Smooth muscle cell (in vitro differentiated cells): ENCODE measurements around the gene OPHN1. TPM values are rescaled to one million over a fixed set of nuclear protein-coding genes. Genes with fewer than 3 reads are reported as not detected.

Source experiments
- DNase-seq: peaks from one replicate; lab custom pipeline; 2025; ENCODE audit not compliant: unreplicated experiment; lab: John Stamatoyannopoulos, UW
- H2AFZ ChIP-seq: fragments of 200-600 bp; sonication (generic); 2 replicates; pipeline ENCODE4 v1.6.0; 2016; ENCODE audit warnings: antibody characterized with exemption, low read depth, mild to moderate bottlenecking
- H3F3A ChIP-seq: fragments of 200-600 bp; sonication (generic); 2 replicates; pipeline ENCODE4 v1.6.0; 2017; ENCODE audit warnings: antibody characterized with exemption, low read depth
- H3K27ac ChIP-seq: fragments of 200-600 bp; sonication (generic); 2 replicates; pipeline ENCODE4 v1.5.1; 2016; ENCODE audit warnings: low read depth, mild to moderate bottlenecking
- H3K27me3 ChIP-seq: fragments of 200-600 bp; sonication (generic); 2 replicates; pipeline ENCODE4 v1.6.1; 2016; ENCODE audit warnings: low read depth, mild to moderate bottlenecking
- H3K36me3 ChIP-seq: fragments of 200-600 bp; sonication (generic); 2 replicates; pipeline ENCODE4 v1.5.1; 2016; ENCODE audit warnings: low read depth
- H3K4me1 ChIP-seq: fragments of 200-600 bp; sonication (generic); 2 replicates; pipeline ENCODE4 v1.5.1; 2016; ENCODE audit warnings: low read depth
- H3K4me2 ChIP-seq: fragments of 200-600 bp; sonication (generic); 2 replicates; pipeline ENCODE4 v1.6.0; 2016; ENCODE audit warnings: mild to moderate bottlenecking
- H3K4me3 ChIP-seq: fragments of 200-600 bp; sonication (generic); 2 replicates; pipeline ENCODE4 v1.5.1; 2016; ENCODE audit warnings: mild to moderate bottlenecking
- H3K79me2 ChIP-seq: fragments of 200-600 bp; sonication (generic); 2 replicates; pipeline ENCODE4 v1.6.0; 2016; ENCODE audit warnings: low read depth, mild to moderate bottlenecking
- H3K9ac ChIP-seq: fragments of 200-600 bp; sonication (generic); 2 replicates; pipeline ENCODE4 v1.6.0; 2016; ENCODE audit warnings: low read depth
- H3K9me3 ChIP-seq: fragments of 200-600 bp; sonication (generic); replicated peaks from 2 replicates; pipeline ENCODE4 v1.5.1; 2016; ENCODE audit warnings: low read depth
- H4K20me1 ChIP-seq: fragments of 200-600 bp; sonication (generic); 2 replicates; pipeline ENCODE4 v1.6.0; 2016; ENCODE audit warnings: low read depth
- WGBS: methylation state at CpG from one replicate; pipeline ENCODE4 v1.1.7; 2016; ENCODE audit warnings: low lambda C conversion rate; 5-methylcytosine and 5-hydroxymethylcytosine counted together
- polyA plus RNA-seq: library from polyadenylated mRNA; unstranded; fragments of >200 nt; fragmentation: Nextera tagmentation; extraction: Ambion mirVana; gene quantifications from 2 replicates; pipeline ENCODE4 v1.2.1, GENCODE V29; 2016
- total RNA-seq: library from RNA; depleted of rRNA; stranded (reverse); fragments of >200 nt; gene quantifications from 2 replicates; pipeline ENCODE4 v1.2.3, GENCODE V29; 2014
- TF ChIP-seq, protein P1 (sequence below): fragments of 200-600 bp; sonication (generic); IDR thresholded peaks from 2 replicates; pipeline ENCODE4 v1.5.1; 2017; ENCODE audit warnings: borderline replicate concordance, mild to moderate bottlenecking, antibody characterized with exemption; ENCODE audit not compliant: insufficient read depth, poor library complexity, severe bottlenecking

The OPHN1 gene
- total and polyA plus RNA-seq, 2 experiments from 2014 or later: 1.1 to 2.3 TPM

GRCh38 chrX:68204521-68205038, 228.7 kb downstream of the OPHN1 start:
- Histone ChIP-seq H4K20me1 (no peaks in the 10 kb centered on the region), H3K36me3 (no peaks in the 10 kb centered on the region), H3K9ac (no peak overlapping the region), H3K79me2 (no peaks in the 10 kb centered on the region), H3K4me1 (no peaks in the 10 kb centered on the region), H3K27me3 (no peaks in the 10 kb centered on the region), H3K4me3 (no peak overlapping the region), H3K9me3 (no peaks in the 10 kb centered on the region), H3F3A (no peaks in the 10 kb centered on the region), H2AFZ (no peak overlapping the region), H3K27ac (no peak overlapping the region), H3K4me2 (no peak overlapping the region)
- DNase-seq: no peak
- TF ChIP-seq, protein P1, sequence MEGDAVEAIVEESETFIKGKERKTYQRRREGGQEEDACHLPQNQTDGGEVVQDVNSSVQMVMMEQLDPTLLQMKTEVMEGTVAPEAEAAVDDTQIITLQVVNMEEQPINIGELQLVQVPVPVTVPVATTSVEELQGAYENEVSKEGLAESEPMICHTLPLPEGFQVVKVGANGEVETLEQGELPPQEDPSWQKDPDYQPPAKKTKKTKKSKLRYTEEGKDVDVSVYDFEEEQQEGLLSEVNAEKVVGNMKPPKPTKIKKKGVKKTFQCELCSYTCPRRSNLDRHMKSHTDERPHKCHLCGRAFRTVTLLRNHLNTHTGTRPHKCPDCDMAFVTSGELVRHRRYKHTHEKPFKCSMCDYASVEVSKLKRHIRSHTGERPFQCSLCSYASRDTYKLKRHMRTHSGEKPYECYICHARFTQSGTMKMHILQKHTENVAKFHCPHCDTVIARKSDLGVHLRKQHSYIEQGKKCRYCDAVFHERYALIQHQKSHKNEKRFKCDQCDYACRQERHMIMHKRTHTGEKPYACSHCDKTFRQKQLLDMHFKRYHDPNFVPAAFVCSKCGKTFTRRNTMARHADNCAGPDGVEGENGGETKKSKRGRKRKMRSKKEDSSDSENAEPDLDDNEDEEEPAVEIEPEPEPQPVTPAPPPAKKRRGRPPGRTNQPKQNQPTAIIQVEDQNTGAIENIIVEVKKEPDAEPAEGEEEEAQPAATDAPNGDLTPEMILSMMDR: no peak
- WGBS: 80% methylated on average over 1 of the region's 1 CpG

GRCh38 chrX:68203646-68204045, 229.6 kb downstream of the OPHN1 start:
- 85% methylated on average over 2 of the region's 2 CpGs for WGBS
- Histone ChIP-seq H3F3A (no peaks in the 10 kb centered on the region), H3K27me3 (no peaks in the 10 kb centered on the region), H3K36me3 (no peaks in the 10 kb centered on the region), H3K9ac (no peak overlapping the region), H4K20me1 (no peaks in the 10 kb centered on the region), H3K4me3 (no peak overlapping the region), H3K4me1 (no peaks in the 10 kb centered on the region), H2AFZ (no peak overlapping the region), H3K9me3 (no peaks in the 10 kb centered on the region), H3K4me2 (no peak overlapping the region), H3K79me2 (no peaks in the 10 kb centered on the region), H3K27ac (no peak overlapping the region)
- DNase-seq: no peak
- TF ChIP-seq, protein P1: no peak

DNA sequence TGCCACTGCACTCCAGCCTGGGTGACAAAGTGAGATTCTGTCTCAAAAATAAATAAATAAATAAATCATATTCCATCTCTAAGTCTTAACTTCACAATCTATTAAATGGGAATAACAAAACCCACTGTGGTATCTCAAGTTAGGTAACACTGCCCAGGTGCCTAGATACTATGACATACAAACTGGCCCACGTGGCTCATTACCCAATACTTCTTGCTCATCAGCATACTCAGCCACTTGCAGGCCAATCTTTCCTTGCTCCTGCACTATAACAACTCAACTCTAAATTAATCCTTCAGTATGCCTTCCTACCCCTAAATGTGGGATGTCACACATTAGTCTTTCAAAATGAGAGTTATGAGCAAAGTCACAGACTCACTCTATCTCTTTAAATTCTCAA, 230.1 kb downstream of the OPHN1 start:
- Histone ChIP-seq H4K20me1 (no peaks in the 10 kb centered on the region), H3F3A (no peaks in the 10 kb centered on the region), H3K4me1 (no peaks in the 10 kb centered on the region), H2AFZ (no peak overlapping the region), H3K4me2 (no peak overlapping the region), H3K27ac (no peak overlapping the region), H3K79me2 (no peaks in the 10 kb centered on the region), H3K4me3 (no peak overlapping the region), H3K9me3 (no peaks in the 10 kb centered on the region), H3K9ac (no peak overlapping the region), H3K27me3 (no peaks in the 10 kb centered on the region), H3K36me3 (no peaks in the 10 kb centered on the region)
- TF ChIP-seq, protein P1: no peak
- no peak for DNase-seq
- 50% methylated on average over 1 of the region's 1 CpG for WGBS

- no peak overlapping the region for H3K4me3 ChIP-seq
- no peak overlapping the region for H2AFZ ChIP-seq
- 77% methylated on average over 4 of the region's 4 CpGs for WGBS
- H3K36me3 ChIP-seq: no peaks in the 10 kb centered on the region
- no peaks in the 10 kb centered on the region for H4K20me1 ChIP-seq
- no peak overlapping the region for H3K9ac ChIP-seq
- peak overlapping the region; percentile 12 for H3K27ac ChIP-seq
- no peaks in the 10 kb centered on the region for H3K9me3 ChIP-seq
- H3K4me2 ChIP-seq: no peak overlapping the region
- DNase-seq: no peak
- TF ChIP-seq, protein P1: no peak
- H3K4me1 ChIP-seq: no peaks in the 10 kb centered on the region
- no peaks in the 10 kb centered on the region for H3F3A ChIP-seq
- no peaks in the 10 kb centered on the region for H3K79me2 ChIP-seq
- H3K27me3 ChIP-seq: no peaks in the 10 kb centered on the region
These were observed 234.0 kb downstream of the OPHN1 start for GRCh38 chrX:68199062-68199848.
